Activated CD4-positive, CD25-positive, alpha-beta regulatory T cell treated with anti-CD3 and anti-CD28 coated beads, Interleukin-2, amount 50 U/mL, for 24 hours (primary cell): ENCODE results near the gene MAD2L1BP.

Experiments used
- ATAC-seq, 2 donors: fragments of 150-1000 bp; cut with Tn5 transposase; one replicate each; pipeline ENCODE4 v1.10.0; 2021; ENCODE audit warnings: mild to moderate bottlenecking in 1 of 2, moderate library complexity in 1 of 2

Gene MAD2L1BP

GRCh38 chr6:43683708-43684455, 48.2 kb downstream of the MAD2L1BP start:
- no peak for ATAC-seq

GRCh38 chr6:43687079-43687436, 51.4 kb downstream of the MAD2L1BP start:
- no peak for ATAC-seq

DNA sequence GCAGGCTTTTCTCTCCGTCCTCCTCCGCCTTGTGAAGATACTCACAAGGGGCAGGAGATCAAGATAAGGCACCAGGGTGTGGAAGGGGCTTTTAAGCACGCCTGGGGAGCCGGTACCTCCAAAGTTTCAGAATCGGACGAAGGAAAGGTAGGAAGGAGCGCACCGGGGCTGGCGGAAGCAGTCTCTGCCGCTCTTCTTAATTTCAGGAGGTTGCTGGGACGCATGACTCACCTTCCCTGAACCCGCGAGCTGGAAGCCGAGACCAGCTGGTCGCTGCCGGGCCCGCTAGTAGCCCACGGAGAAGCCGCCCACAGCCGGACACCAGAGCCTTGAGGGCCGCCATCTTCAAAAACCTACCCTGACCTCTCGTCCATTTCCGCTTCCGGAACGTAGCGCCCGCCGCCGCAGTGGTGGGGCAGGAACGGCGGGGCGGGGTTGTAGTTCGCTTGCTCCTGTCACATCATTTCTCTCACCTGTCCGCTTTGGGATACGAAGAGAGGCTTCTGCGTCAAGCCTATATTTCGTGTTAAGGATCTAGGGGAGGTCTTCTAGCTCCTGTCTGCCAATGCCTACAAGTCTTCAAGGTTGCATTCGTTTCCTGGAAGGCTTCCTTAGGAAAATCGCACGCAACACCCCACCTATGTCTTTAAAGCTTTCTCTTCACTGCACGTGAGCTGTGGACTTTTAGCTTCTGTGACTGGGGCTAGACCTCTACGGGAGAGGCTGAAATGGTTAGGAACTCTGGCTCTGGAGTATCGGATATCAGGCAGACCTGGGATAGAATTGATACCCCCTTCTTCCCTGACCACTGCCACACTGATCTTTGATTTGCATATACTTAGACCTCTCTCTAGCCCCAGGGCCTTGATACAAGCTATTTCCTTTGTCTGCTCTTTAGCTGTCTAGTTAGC, 52.1 kb downstream of the MAD2L1BP start, which contains the start of gene MRPS18A:
Gene MRPS18A, minus strand, starts transcription at position 355 of the 911 bp plus-strand sequence. Its CDS starts 12 bp downstream, at position 343.
- ATAC-seq = peak; percentile 95 to 97

GRCh38 chr6:43689421-43689820, 53.8 kb downstream of the MAD2L1BP start:
- ATAC-seq = no peak
